Uterus (tissue), 2 donors: ENCODE results near the gene TUBA3D.
"Not testable (repeated sequence)": the region's sequence is repeated elsewhere in the genome, so short reads cannot be mapped to it uniquely, and the experiment has no call there.

ENCODE experiments used
- POLR2A ChIP-seq, 2 donors: fragments of 450-650 bp; IDR thresholded peaks; one replicate each; pipeline ENCODE4 v1.6.1; 2016; ENCODE audit warnings: antibody characterized with exemption in 2 of 2, mild to moderate bottlenecking in 1 of 2, moderate library complexity in 1 of 2
- TF ChIP-seq, protein P1 (sequence below), 4 experiments: fragments of 200-600 bp in 2 of 4; fragments of 450-650 bp in 2 of 4; sonication (generic) in 2 of 4; IDR thresholded peaks; one replicate each; pipeline ENCODE4 v1.5.1; 2016 to 2019; ENCODE audit warnings: antibody characterized with exemption in 4 of 4, mild to moderate bottlenecking in 2 of 4, moderate library complexity in 1 of 4

DNA sequence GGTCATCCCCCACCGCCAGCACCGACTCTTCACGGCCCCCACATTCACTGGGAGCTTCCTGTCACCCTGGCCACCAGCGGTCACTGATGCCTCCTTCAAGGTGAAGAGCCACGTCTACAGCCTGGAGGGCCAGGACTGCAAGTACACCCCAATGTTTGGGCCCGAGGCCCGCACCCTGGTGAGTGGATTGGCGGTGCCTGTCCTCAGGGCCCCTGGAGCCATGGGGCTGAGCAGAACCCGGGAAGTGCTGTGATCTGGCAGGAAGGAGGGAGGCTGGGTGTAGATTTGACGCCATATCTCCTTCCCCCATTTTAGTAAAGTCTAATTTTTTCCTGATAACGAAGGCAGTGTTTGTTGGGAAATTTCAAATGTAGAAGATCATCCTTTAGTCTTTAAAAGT lies 42.6 kb downstream of the TUBA3D start:
- TF ChIP-seq, protein P1, sequence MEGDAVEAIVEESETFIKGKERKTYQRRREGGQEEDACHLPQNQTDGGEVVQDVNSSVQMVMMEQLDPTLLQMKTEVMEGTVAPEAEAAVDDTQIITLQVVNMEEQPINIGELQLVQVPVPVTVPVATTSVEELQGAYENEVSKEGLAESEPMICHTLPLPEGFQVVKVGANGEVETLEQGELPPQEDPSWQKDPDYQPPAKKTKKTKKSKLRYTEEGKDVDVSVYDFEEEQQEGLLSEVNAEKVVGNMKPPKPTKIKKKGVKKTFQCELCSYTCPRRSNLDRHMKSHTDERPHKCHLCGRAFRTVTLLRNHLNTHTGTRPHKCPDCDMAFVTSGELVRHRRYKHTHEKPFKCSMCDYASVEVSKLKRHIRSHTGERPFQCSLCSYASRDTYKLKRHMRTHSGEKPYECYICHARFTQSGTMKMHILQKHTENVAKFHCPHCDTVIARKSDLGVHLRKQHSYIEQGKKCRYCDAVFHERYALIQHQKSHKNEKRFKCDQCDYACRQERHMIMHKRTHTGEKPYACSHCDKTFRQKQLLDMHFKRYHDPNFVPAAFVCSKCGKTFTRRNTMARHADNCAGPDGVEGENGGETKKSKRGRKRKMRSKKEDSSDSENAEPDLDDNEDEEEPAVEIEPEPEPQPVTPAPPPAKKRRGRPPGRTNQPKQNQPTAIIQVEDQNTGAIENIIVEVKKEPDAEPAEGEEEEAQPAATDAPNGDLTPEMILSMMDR (IDR thresholded peaks at IDR 0.05), result not testable (repeated sequence)
- not testable (repeated sequence) for TF ChIP-seq POLR2A (IDR thresholded peaks at IDR 0.05)
